K562 (cell line): ENCODE measurements around the gene TRIM44. TPM values are rescaled to one million over a fixed set of nuclear protein-coding genes. Genes with fewer than 3 reads are reported as not detected.

ENCODE experiments used
- ATAC-seq: fragments of 200-7000 bp; cut with Tn5 transposase; 3 replicates; pipeline ENCODE4 v1.9.1; 2020; ENCODE audit warnings: moderate library complexity
- BruUV-seq: library from RNA; stranded (reverse); fragments of 400-500 nt; replicated peaks from 2 replicates; lab custom pipeline; 2021; lab: Mats Ljungman, UMichigan
- CTCF ChIA-PET: fragments of 300-600 bp; formaldehyde crosslinking; extraction: SDS; loops from one replicate; lab custom pipeline; 2021; ENCODE audit warnings: low intra/inter-chr PET ratio; lab: Yijun Ruan, JAX
- POLR2A ChIA-PET: fragments of 300-600, 350-650 bp; sonication (Branson Sonifier 250); formaldehyde crosslinking; extraction: SDS; loops from one replicate; lab custom pipeline; 2021; ENCODE audit warnings: antibody characterized with exemption, inconsistent platforms; lab: Yijun Ruan, JAX
- DNase-seq, 4 experiments: peaks; one replicate each; pipeline versions ENCODE4 v3.0.0 to v3.0.0-alpha.2; 2011 to 2018; ENCODE audit warnings: low spot score in 3 of 4, mixed read lengths in 3 of 4; ENCODE audit errors: extremely low read depth in 1 of 4
- FAIRE-seq: peaks from 2 replicates; lab custom pipeline; 2011; peaks lifted over from hg19 to GRCh38; lab: Jason Lieb, UNC
- H2AFZ ChIP-seq: 2 replicates; pipeline ENCODE4 v1.6.0; 2011; ENCODE audit warnings: low read depth, low read length, control low read depth, inconsistent platforms
- H3K27ac ChIP-seq: fragments of 200-600 bp; 3 replicates; pipeline ENCODE4 v1.8.0; 2011; ENCODE audit warnings: low read depth, mild to moderate bottlenecking, control low read depth, inconsistent platforms, low read length, moderate library complexity, mixed read lengths; ENCODE audit errors: extremely low read depth
- H3K27me3 ChIP-seq, 2 experiments: fragments of 300-600 bp in 1 of 2; 2 replicates in 1 of 2; 3 replicates in 1 of 2; pipeline versions ENCODE4 v1.6.0 to v1.8.0; 2011; ENCODE audit warnings: inconsistent platforms in 2 of 2, low read length in 2 of 2, mild to moderate bottlenecking in 1 of 2, mixed read lengths in 1 of 2, moderate library complexity in 1 of 2; ENCODE audit not compliant: control insufficient read depth in 2 of 2, insufficient read depth in 2 of 2
- H3K36me3 ChIP-seq: fragments of 300-600 bp; 3 replicates; pipeline ENCODE4 v1.8.0; 2011; ENCODE audit warnings: mild to moderate bottlenecking, low read length, inconsistent platforms; ENCODE audit not compliant: control insufficient read depth, insufficient read depth
- H3K4me1 ChIP-seq, 2 experiments: fragments of 200-600 bp in 1 of 2; replicated peaks in 1 of 2; 2 replicates in 1 of 2; 3 replicates in 1 of 2; pipeline versions ENCODE4 v1.5.1 to v1.8.0; 2011; ENCODE audit warnings: inconsistent platforms in 2 of 2, low read length in 2 of 2, mild to moderate bottlenecking in 1 of 2, mixed read lengths in 1 of 2, moderate library complexity in 1 of 2; ENCODE audit not compliant: control insufficient read depth in 2 of 2, insufficient read depth in 2 of 2
- H3K4me2 ChIP-seq: 2 replicates; pipeline ENCODE4 v1.6.1; 2011; ENCODE audit warnings: low read length, control low read depth, inconsistent platforms, mixed read lengths; ENCODE audit not compliant: insufficient read depth
- H3K4me3 ChIP-seq: fragments of 200-600 bp; sonication (generic), shearing (Covaris generic); 2 replicates; pipeline ENCODE4 v1.5.1; 2016; ENCODE audit warnings: control low read depth, inconsistent platforms
- H3K79me2 ChIP-seq: fragments of 200-600 bp; 3 replicates; pipeline ENCODE4 v1.8.0; 2011; ENCODE audit warnings: low read length, inconsistent platforms; ENCODE audit not compliant: control insufficient read depth, insufficient read depth
- H3K9ac ChIP-seq, 2 experiments: 2 replicates each; pipeline versions ENCODE4 v1.6.0 to v1.6.1; 2011; ENCODE audit warnings: low read depth in 2 of 2, low read length in 2 of 2, control low read depth in 1 of 2, inconsistent platforms in 1 of 2, mild to moderate bottlenecking in 1 of 2, mixed read lengths in 1 of 2; ENCODE audit not compliant: insufficient read depth in 1 of 2
- H3K9me1 ChIP-seq: one replicate; pipeline ENCODE4 v1.6.0; 2011; ENCODE audit warnings: inconsistent platforms, mild to moderate bottlenecking, low read length, moderate library complexity; ENCODE audit not compliant: control insufficient read depth, insufficient read depth
- H3K9me3 ChIP-seq: replicated peaks from 2 replicates; pipeline ENCODE4 v1.5.1; 2011; ENCODE audit warnings: low read depth, low read length, inconsistent platforms; ENCODE audit not compliant: control insufficient read depth, insufficient read depth
- H4K20me1 ChIP-seq: replicated peaks from 2 replicates; pipeline ENCODE4 v1.6.1; 2011; ENCODE audit warnings: low read length, inconsistent platforms, mixed read lengths; ENCODE audit not compliant: control insufficient read depth, insufficient read depth
- ARHGAP35 ChIP-seq: fragments of 450-650 bp; IDR thresholded peaks from 2 replicates; pipeline ENCODE4 v1.6.1; 2018; ENCODE audit not compliant: partially characterized antibody
- CBFA2T3 ChIP-seq: fragments of 450-650 bp; IDR thresholded peaks from 2 replicates; pipeline ENCODE4 v1.6.1; 2017
- CBFB ChIP-seq: sonication (generic); formaldehyde crosslinking; IDR thresholded peaks from 2 replicates; pipeline ENCODE4 v1.4.0; 2020; ENCODE audit warnings: mild to moderate bottlenecking, missing genetic modification reagents
- CBX1 ChIP-seq: sonication (generic); IDR thresholded peaks from 2 replicates; pipeline ENCODE4 v1.6.1; 2016; ENCODE audit warnings: antibody characterized with exemption, low read depth, mild to moderate bottlenecking
- HCFC1 ChIP-seq: IDR thresholded peaks from 2 replicates; pipeline ENCODE4 v1.6.1; 2012; ENCODE audit warnings: low read depth, low read length, improper control_type of control experiment
- HDAC1 ChIP-seq, 2 experiments: fragments of 450-650 bp; IDR thresholded peaks; 2 replicates each; pipeline ENCODE4 v1.6.1; 2016 to 2017; ENCODE audit warnings: inconsistent platforms in 1 of 2, mild to moderate bottlenecking in 1 of 2, moderate library complexity in 1 of 2
- HDAC2 ChIP-seq: fragments of 450-650 bp; IDR thresholded peaks from 2 replicates; pipeline ENCODE4 v1.6.1; 2016; ENCODE audit warnings: mild to moderate bottlenecking
- HNRNPL ChIP-seq: fragments of 200-400 bp; formaldehyde crosslinking; IDR thresholded peaks from 2 replicates; pipeline ENCODE4 v1.6.1; 2017; ENCODE audit warnings: low read depth, mild to moderate bottlenecking, low read length
- LARP7 ChIP-seq: fragments of 450-650 bp; IDR thresholded peaks from 2 replicates; pipeline ENCODE4 v1.6.1; 2016
- SRF ChIP-seq, 2 experiments: fragments of 250-450, 450-650 bp in 1 of 2; sonication (Bioruptor Pico) in 1 of 2; sonication (generic) in 1 of 2; formaldehyde crosslinking; IDR thresholded peaks; 2 replicates each; pipeline versions ENCODE4 v1.5.0 to v1.5.1; 2020 to 2022; ENCODE audit warnings: mild to moderate bottlenecking in 1 of 2, missing genetic modification reagents in 1 of 2
- ZNF121 ChIP-seq: sonication (generic); formaldehyde crosslinking; conservative IDR thresholded peaks from 2 replicates; pipeline ENCODE4 v1.8.0; 2022; ENCODE audit warnings: missing genetic modification reagents
- ZNF444 ChIP-seq: fragments of 250-450 bp; sonication (Bioruptor Pico); IDR thresholded peaks from 2 replicates; pipeline ENCODE4 v1.4.0; 2020; ENCODE audit warnings: mild to moderate bottlenecking, moderate library complexity
- ZNF57 ChIP-seq: fragments of 450-650 bp; formaldehyde crosslinking; IDR thresholded peaks from 2 replicates; pipeline ENCODE4 v1.4.0; 2020; ENCODE audit warnings: mild to moderate bottlenecking, moderate library complexity
- ZNF583 ChIP-seq: fragments of 250-450 bp; sonication (Bioruptor Pico); IDR thresholded peaks from 2 replicates; pipeline ENCODE4 v1.4.0; 2020
- WGBS: fragments of 100-300 bp; shearing (Covaris generic); methylation state at CpG from one replicate; pipeline ENCODE4 v1.1.6; 2016; ENCODE audit warnings: low coverage, mixed read lengths; ENCODE audit not compliant: insufficient coverage; ENCODE audit errors: missing lambda C conversion rate; 5-methylcytosine and 5-hydroxymethylcytosine counted together
- in situ Hi-C: fragments of 300-500 bp; cut with MboI; formaldehyde crosslinking; loops from 4 replicates; pipeline ENCODE4 v1.15.0; 2018; ENCODE audit warnings: inconsistent platforms, mixed read lengths
- intact Hi-C: fragments of 100-400 bp; cut with micrococcal nuclease; formaldehyde crosslinking; loops from 2 replicates; pipeline ENCODE4 v1.14.2; 2022
- polyA plus RNA-seq, 8 experiments: library from polyadenylated mRNA; depleted of rRNA in 4 of 8; stranded (reverse) in 5 of 8; unstranded in 3 of 8; fragments of >200 nt; fragmentation: Nextera tagmentation in 2 of 8; fragmentation: Illumina TruSeq in 1 of 8; extraction: Ambion mirVana in 2 of 8; extraction: Trizol in 1 of 8; gene quantifications; 2 replicates each; pipeline versions ENCODE4 v1.2.1 to v1.2.3, GENCODE V29; 2011 to 2014; ENCODE audit warnings: inconsistent platforms in 1 of 8, missing spikeins in 1 of 8
- total RNA-seq, 7 experiments: library from RNA; depleted of rRNA in 6 of 7; stranded (reverse); fragments of >200 nt in 6 of 7; fragmentation: Illumina TruSeq in 2 of 7; extraction: Trizol in 2 of 7; gene quantifications; 2 replicates each; pipeline versions ENCODE4 v1.2.1 to v1.2.3, GENCODE V29; 2011 to 2021; ENCODE audit warnings: low replicate concordance in 1 of 7
- TF ChIP-seq, protein P1 (sequence below): fragments of 450-650 bp; IDR thresholded peaks from 2 replicates; pipeline ENCODE4 v1.7.1; 2018; ENCODE audit warnings: mild to moderate bottlenecking, low read depth; ENCODE audit not compliant: partially characterized antibody
- TF ChIP-seq, protein P2 (sequence below): fragments of 450-650 bp; formaldehyde crosslinking; IDR thresholded peaks from 2 replicates; pipeline ENCODE4 v1.4.0; 2022; ENCODE audit warnings: mild to moderate bottlenecking, moderate library complexity
- TF ChIP-seq, protein P3 (sequence below): IDR thresholded peaks from 3 replicates; pipeline ENCODE4 v1.6.1; 2011; ENCODE audit warnings: borderline replicate concordance, mild to moderate bottlenecking; ENCODE audit not compliant: insufficient read length, insufficient read depth
- TF ChIP-seq, protein P4 (sequence below): sonication (generic); formaldehyde crosslinking; IDR thresholded peaks from 2 replicates; pipeline ENCODE4 v1.8.1; 2023; ENCODE audit warnings: mild to moderate bottlenecking, missing genetic modification reagents

Gene TRIM44
- total and polyA plus RNA-seq, 9 of the 15 experiments (the other 6 are each of a cell fraction or from before 2014, with no cell fraction given), result 8.3 to 105 (median 37.2) TPM

DNA sequence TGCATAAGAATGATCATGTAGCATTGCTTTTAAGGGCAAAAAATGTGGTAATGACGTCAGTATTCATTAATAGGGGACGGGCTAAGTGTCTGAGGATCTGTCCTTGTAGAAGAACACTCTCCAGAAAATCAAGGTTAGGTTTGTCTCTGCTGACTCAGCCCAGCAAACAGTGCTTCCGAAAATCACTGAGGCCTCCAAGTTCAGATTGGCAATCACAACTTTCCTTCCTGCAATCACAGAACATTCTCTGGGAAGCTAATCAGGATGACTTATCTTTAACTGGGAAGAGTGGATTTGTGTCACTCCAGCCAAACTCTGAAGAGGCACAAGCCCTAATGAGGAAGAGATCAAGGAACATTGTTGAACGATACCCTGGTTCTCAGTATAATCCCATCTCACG lies 158.0 kb downstream of the TRIM44 start:
- Histone ChIP-seq H3K4me2 (no peak overlapping the region), H3K79me2 (no peaks in the 10 kb centered on the region), H3K27me3 (peaks cover 3 to 10% of the 10 kb centered on the region in 2 experiments; a peak in 3 of 5 replicates), H3K4me1 (no peaks in the 10 kb centered on the region; a peak in 2 of 5 replicates), H4K20me1 (no peaks in the 10 kb centered on the region), H3K9ac (no peak overlapping the region), H3K9me1 (no peaks in the 10 kb centered on the region), H3K9me3 (no peaks in the 10 kb centered on the region), H3K27ac (no peak overlapping the region), H3K36me3 (peaks cover 2% of the 10 kb centered on the region; the same call in 1 of the 3 replicates), H3K4me3 (no peak overlapping the region), H2AFZ (no peak overlapping the region)
- no peak for DNase-seq
- POLR2A ChIA-PET, result interaction anchor here (2.0 kb wide), 1 partner anchor 430 kb away, joined by 5 read pairs; no protein-coding TSS in a partner anchor
- no peak for ATAC-seq
- no TSS peak for BruUV-seq
- intact Hi-C loops, result loop anchor here (5.0 kb wide), 2 partner anchors 312 to 437 kb away; no protein-coding TSS in a partner anchor
- in situ Hi-C loops, result no loop called here
- CTCF ChIA-PET, result no interaction called here
- WGBS, result 71% methylated on average over 4 of the region's 5 CpGs
- no peak for FAIRE-seq
- TF ChIP-seq HNRNPL (no peak), ZNF583 (no peak), HDAC1 (IDR thresholded peaks at IDR 0.05) (peak in 1 of 2 experiments; percentile 70; a peak in 2 of 4 replicates), HDAC2 (peak; percentile 74; the same call in 1 of the 2 replicates), ZNF444 (no peak), LARP7 (no peak), HCFC1 (no peak), CBFA2T3 (no peak), ARHGAP35 (no peak), CBX1 (no peak), SRF (CRISPR knock-in tag; IDR thresholded peaks at IDR 0.05) (no peak), ZNF121 (CRISPR knock-in tag) (no peak), ZNF57 (no peak), CBFB (CRISPR knock-in tag) (no peak)
- TF ChIP-seq, protein P1, sequence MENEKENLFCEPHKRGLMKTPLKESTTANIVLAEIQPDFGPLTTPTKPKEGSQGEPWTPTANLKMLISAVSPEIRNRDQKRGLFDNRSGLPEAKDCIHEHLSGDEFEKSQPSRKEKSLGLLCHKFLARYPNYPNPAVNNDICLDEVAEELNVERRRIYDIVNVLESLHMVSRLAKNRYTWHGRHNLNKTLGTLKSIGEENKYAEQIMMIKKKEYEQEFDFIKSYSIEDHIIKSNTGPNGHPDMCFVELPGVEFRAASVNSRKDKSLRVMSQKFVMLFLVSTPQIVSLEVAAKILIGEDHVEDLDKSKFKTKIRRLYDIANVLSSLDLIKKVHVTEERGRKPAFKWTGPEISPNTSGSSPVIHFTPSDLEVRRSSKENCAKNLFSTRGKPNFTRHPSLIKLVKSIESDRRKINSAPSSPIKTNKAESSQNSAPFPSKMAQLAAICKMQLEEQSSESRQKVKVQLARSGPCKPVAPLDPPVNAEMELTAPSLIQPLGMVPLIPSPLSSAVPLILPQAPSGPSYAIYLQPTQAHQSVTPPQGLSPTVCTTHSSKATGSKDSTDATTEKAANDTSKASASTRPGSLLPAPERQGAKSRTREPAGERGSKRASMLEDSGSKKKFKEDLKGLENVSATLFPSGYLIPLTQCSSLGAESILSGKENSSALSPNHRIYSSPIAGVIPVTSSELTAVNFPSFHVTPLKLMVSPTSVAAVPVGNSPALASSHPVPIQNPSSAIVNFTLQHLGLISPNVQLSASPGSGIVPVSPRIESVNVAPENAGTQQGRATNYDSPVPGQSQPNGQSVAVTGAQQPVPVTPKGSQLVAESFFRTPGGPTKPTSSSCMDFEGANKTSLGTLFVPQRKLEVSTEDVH, result no peak
- TF ChIP-seq, protein P2, sequence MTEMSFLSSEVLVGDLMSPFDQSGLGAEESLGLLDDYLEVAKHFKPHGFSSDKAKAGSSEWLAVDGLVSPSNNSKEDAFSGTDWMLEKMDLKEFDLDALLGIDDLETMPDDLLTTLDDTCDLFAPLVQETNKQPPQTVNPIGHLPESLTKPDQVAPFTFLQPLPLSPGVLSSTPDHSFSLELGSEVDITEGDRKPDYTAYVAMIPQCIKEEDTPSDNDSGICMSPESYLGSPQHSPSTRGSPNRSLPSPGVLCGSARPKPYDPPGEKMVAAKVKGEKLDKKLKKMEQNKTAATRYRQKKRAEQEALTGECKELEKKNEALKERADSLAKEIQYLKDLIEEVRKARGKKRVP (CRISPR knock-in tag), result no peak
- TF ChIP-seq, protein P3, sequence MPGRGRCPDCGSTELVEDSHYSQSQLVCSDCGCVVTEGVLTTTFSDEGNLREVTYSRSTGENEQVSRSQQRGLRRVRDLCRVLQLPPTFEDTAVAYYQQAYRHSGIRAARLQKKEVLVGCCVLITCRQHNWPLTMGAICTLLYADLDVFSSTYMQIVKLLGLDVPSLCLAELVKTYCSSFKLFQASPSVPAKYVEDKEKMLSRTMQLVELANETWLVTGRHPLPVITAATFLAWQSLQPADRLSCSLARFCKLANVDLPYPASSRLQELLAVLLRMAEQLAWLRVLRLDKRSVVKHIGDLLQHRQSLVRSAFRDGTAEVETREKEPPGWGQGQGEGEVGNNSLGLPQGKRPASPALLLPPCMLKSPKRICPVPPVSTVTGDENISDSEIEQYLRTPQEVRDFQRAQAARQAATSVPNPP, result no peak
- TF ChIP-seq, protein P4, sequence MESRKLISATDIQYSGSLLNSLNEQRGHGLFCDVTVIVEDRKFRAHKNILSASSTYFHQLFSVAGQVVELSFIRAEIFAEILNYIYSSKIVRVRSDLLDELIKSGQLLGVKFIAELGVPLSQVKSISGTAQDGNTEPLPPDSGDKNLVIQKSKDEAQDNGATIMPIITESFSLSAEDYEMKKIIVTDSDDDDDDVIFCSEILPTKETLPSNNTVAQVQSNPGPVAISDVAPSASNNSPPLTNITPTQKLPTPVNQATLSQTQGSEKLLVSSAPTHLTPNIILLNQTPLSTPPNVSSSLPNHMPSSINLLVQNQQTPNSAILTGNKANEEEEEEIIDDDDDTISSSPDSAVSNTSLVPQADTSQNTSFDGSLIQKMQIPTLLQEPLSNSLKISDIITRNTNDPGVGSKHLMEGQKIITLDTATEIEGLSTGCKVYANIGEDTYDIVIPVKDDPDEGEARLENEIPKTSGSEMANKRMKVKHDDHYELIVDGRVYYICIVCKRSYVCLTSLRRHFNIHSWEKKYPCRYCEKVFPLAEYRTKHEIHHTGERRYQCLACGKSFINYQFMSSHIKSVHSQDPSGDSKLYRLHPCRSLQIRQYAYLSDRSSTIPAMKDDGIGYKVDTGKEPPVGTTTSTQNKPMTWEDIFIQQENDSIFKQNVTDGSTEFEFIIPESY (CRISPR knock-in tag), result no peak
